Ishikawa (cell line): Measurements from ENCODE around the gene KRTAP10-3.

Experiments
- CEBPB ChIP-seq: IDR thresholded peaks from 2 replicates; pipeline ENCODE4 v1.6.1; 2012
- CREB1 ChIP-seq: IDR thresholded peaks from 2 replicates; pipeline ENCODE4 v1.6.1; 2012; ENCODE audit warnings: low read depth
- YY1 ChIP-seq: IDR thresholded peaks from 2 replicates; pipeline ENCODE4 v1.6.1; 2012; ENCODE audit warnings: low read depth

DNA sequence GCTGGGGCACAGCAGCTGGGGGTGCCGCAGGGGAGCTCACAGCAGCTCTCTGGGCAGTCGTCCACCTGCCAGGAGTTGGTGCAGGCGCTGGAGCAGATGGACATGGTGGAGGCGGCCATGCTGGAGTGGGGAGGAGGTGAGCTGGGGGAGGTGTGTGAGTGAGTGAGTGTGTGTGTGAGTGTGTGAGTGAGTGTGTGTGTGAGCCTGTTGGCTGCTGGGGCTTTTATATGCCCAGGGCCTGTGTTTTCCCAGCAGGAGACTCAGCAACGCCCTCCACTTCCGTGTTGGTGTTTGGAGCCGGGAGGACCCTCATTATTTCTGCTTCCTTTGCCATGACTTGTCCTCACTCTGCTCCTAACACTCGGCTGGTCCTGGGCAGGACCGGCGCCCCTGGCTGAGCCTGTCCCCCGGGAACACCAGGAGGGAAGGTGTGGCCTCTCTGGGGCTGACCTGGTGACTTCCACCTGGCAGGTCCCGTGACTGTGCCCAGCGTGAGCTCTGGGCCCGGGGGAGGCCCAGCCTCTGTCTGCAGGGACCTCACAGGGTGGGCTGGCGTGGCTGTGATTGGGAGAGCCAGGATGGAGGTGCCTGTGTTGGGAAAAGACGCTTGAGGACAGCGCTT, 7.1 kb downstream of the KRTAP10-3 start, which contains the start of gene KRTAP10-2:
- no peak for TF ChIP-seq YY1
- no peak for TF ChIP-seq CEBPB
- TF ChIP-seq CREB1: no peak
